ENCODE results near the gene GRIA4.

DNA sequence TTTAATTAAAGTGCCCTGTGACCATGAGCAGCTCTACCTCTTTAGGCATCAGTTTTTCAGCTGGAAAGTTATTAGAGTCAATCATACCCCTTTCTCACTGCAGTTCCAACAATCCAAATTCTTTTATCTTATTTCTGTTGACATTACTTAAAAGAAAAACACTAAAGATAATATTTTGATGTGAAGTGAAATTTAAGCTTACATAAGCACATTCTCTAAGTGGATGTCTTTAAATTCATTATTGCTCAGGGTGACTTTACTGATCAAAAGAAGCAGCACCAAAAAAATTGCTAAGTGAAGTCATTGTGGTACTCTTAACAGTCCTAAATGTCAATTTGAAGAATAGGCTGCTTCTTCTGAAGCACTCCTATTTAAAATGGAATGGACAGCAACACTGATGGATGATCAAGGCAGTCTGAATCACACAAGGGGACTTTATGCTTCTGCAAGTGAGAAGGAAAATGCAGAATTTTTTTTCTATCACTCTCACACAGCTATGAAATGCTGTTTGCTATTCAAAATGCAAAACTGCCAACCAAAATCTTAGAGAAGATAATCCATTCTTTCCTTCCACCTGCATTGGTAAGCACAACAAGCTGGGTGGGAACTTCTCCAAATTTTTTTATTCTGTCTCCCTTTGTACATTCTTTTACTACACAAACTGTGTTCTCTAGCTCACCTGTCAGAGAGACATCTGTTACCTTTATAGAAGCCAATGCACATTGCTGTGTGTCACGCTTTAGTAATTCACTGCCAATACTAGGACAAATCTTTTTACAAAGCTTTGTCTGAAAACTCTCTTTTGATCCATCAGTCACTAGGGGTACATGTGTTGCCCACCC, 179.9 kb downstream of the GRIA4 start:
- TF ChIP-seq, protein P1, sequence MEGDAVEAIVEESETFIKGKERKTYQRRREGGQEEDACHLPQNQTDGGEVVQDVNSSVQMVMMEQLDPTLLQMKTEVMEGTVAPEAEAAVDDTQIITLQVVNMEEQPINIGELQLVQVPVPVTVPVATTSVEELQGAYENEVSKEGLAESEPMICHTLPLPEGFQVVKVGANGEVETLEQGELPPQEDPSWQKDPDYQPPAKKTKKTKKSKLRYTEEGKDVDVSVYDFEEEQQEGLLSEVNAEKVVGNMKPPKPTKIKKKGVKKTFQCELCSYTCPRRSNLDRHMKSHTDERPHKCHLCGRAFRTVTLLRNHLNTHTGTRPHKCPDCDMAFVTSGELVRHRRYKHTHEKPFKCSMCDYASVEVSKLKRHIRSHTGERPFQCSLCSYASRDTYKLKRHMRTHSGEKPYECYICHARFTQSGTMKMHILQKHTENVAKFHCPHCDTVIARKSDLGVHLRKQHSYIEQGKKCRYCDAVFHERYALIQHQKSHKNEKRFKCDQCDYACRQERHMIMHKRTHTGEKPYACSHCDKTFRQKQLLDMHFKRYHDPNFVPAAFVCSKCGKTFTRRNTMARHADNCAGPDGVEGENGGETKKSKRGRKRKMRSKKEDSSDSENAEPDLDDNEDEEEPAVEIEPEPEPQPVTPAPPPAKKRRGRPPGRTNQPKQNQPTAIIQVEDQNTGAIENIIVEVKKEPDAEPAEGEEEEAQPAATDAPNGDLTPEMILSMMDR (IDR thresholded peaks at IDR 0.05; ENCODE audit: low read depth, low read length): no peak
- no peak for TF ChIP-seq EZH2phosphoT487 (IDR thresholded peaks at IDR 0.05; ENCODE audit: low read depth)
